ENCODE measurements around the gene FOSL1. TPM values are rescaled to one million over a fixed set of nuclear protein-coding genes. Genes with fewer than 3 reads are reported as not detected.

Gene FOSL1
- total and polyA plus RNA-seq, 4 donors = 0.17 to 0.20 TPM; not detected in 2

- no peak for TF ChIP-seq MAX (IDR thresholded peaks at IDR 0.05)
Measured at GRCh38 chr11:65928667-65929066, 28.5 kb upstream of the FOSL1 start (continued).

- Histone ChIP-seq H3K4me3 (ENCODE audit: low read depth in 1 of 3, low read length in 3 of 3) (no peak overlapping the region), H3K4me1 (ENCODE audit: control insufficient read depth in 4 of 4, insufficient read depth in 4 of 4, low read length in 3 of 4) (peaks cover 0 to 3% (median 1%) of the 10 kb centered on the region in 4 donors), H3K9me3 (ENCODE audit: control insufficient read depth in 4 of 4, low read length in 3 of 4) (no peaks in the 10 kb centered on the region), H3K36me3 (ENCODE audit: control insufficient read depth in 4 of 4, insufficient read depth in 3 of 4, low read depth in 1 of 4, low read length in 3 of 4) (peaks cover 0 to 4% (median under 1%) of the 10 kb centered on the region in 4 donors), H3K27me3 (ENCODE audit: control insufficient read depth in 4 of 4, insufficient read depth in 4 of 4, low read length in 3 of 4) (no peaks in the 10 kb centered on the region), H3K27ac (ENCODE audit: low read depth in 1 of 2, low read length in 2 of 2) (peak overlapping the region; percentile 6 to 36), H3K9ac (ENCODE audit: low read depth in 1 of 2, low read length in 2 of 2) (no peak overlapping the region)
- DNase-seq (ENCODE audit: low spot score) = peak; percentile 51
- WGBS = 37% methylated on average over 9 of the region's 9 CpGs
- TF ChIP-seq RAD21 (IDR thresholded peaks at IDR 0.05) (no peak), SP1 (IDR thresholded peaks at IDR 0.05) (no peak), EGR1 (IDR thresholded peaks at IDR 0.05; ENCODE audit: low read depth in 2 of 2) (no peak), YY1 (IDR thresholded peaks at IDR 0.05) (no peak)
- TF ChIP-seq, protein P1, sequence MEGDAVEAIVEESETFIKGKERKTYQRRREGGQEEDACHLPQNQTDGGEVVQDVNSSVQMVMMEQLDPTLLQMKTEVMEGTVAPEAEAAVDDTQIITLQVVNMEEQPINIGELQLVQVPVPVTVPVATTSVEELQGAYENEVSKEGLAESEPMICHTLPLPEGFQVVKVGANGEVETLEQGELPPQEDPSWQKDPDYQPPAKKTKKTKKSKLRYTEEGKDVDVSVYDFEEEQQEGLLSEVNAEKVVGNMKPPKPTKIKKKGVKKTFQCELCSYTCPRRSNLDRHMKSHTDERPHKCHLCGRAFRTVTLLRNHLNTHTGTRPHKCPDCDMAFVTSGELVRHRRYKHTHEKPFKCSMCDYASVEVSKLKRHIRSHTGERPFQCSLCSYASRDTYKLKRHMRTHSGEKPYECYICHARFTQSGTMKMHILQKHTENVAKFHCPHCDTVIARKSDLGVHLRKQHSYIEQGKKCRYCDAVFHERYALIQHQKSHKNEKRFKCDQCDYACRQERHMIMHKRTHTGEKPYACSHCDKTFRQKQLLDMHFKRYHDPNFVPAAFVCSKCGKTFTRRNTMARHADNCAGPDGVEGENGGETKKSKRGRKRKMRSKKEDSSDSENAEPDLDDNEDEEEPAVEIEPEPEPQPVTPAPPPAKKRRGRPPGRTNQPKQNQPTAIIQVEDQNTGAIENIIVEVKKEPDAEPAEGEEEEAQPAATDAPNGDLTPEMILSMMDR (IDR thresholded peaks at IDR 0.05; ENCODE audit: low read depth, low read length, missing input control) = no peak
Measured at GRCh38 chr11:65927904-65928397, 27.8 kb upstream of the FOSL1 start.

DNA sequence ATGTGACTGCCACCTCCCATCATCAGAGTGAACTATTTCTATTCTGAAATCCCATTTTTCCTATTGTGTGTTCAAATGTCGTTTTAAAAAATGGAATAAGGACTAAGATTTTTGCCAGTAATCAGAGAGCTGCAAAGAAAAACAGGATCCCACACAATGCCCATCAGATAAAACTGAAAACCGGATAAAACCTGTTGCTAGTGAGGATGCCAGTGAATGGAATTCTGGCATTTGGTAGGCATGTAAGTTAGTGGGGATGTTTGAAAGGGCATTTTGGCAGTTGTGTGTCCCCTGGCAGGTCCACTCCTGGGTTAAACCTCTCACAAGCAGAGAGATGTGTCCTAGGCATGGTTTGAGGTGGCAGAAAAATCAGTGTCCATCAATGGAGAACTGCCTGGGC, 25.2 kb upstream of the FOSL1 start:
- H3K4me3 ChIP-seq (ENCODE audit: low read depth in 1 of 3, low read length in 3 of 3) = no peak overlapping the region
- peaks cover 0 to 9% (median 4%) of the 10 kb centered on the region in 4 donors for H3K36me3 ChIP-seq (ENCODE audit: control insufficient read depth in 4 of 4, insufficient read depth in 3 of 4, low read depth in 1 of 4, low read length in 3 of 4)
- no peak overlapping the region for H3K27ac ChIP-seq (ENCODE audit: low read depth in 1 of 2, low read length in 2 of 2)
- peaks cover 3 to 8% (median 4%) of the 10 kb centered on the region in 4 donors for H3K4me1 ChIP-seq (ENCODE audit: control insufficient read depth in 4 of 4, insufficient read depth in 4 of 4, low read length in 3 of 4)
- H3K9me3 ChIP-seq (ENCODE audit: control insufficient read depth in 4 of 4, low read length in 3 of 4) = no peaks in the 10 kb centered on the region
- no peak for DNase-seq (ENCODE audit: low spot score)
- H3K9ac ChIP-seq (ENCODE audit: low read depth in 1 of 2, low read length in 2 of 2) = no peak overlapping the region
- no peaks in the 10 kb centered on the region for H3K27me3 ChIP-seq (ENCODE audit: control insufficient read depth in 4 of 4, insufficient read depth in 4 of 4, low read length in 3 of 4)
- 60% methylated on average over 2 of the region's 2 CpGs for WGBS
- no peak for TF ChIP-seq GABPA (IDR thresholded peaks at IDR 0.05 in 1 of 2, conservative IDR thresholded peaks at IDR 0.05 in 1 of 2)

GRCh38 chr11:65922565-65922964, 22.4 kb upstream of the FOSL1 start:
- TF ChIP-seq SP1 (IDR thresholded peaks at IDR 0.05) (no peak), HNF4G (IDR thresholded peaks at IDR 0.05) (no peak), ATF3 (IDR thresholded peaks at IDR 0.05) (no peak), GABPA (IDR thresholded peaks at IDR 0.05 in 1 of 2, conservative IDR thresholded peaks at IDR 0.05 in 1 of 2) (no peak), HNF4A (conservative IDR thresholded peaks at IDR 0.05) (no peak), JUND (IDR thresholded peaks at IDR 0.05) (no peak), MAX (IDR thresholded peaks at IDR 0.05) (no peak), YY1 (IDR thresholded peaks at IDR 0.05) (no peak), RXRA (IDR thresholded peaks at IDR 0.05) (no peak), EGR1 (IDR thresholded peaks at IDR 0.05; ENCODE audit: low read depth in 2 of 2) (no peak), TAF1 (conservative IDR thresholded peaks at IDR 0.05) (no peak), FOXA2 (IDR thresholded peaks at IDR 0.05) (no peak)
- TF ChIP-seq, protein P2, sequence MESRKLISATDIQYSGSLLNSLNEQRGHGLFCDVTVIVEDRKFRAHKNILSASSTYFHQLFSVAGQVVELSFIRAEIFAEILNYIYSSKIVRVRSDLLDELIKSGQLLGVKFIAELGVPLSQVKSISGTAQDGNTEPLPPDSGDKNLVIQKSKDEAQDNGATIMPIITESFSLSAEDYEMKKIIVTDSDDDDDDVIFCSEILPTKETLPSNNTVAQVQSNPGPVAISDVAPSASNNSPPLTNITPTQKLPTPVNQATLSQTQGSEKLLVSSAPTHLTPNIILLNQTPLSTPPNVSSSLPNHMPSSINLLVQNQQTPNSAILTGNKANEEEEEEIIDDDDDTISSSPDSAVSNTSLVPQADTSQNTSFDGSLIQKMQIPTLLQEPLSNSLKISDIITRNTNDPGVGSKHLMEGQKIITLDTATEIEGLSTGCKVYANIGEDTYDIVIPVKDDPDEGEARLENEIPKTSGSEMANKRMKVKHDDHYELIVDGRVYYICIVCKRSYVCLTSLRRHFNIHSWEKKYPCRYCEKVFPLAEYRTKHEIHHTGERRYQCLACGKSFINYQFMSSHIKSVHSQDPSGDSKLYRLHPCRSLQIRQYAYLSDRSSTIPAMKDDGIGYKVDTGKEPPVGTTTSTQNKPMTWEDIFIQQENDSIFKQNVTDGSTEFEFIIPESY (IDR thresholded peaks at IDR 0.05) = no peak
- TF ChIP-seq, protein P1 (IDR thresholded peaks at IDR 0.05; ENCODE audit: low read depth, low read length, missing input control) = no peak
- Histone ChIP-seq H3K4me3 (ENCODE audit: low read depth in 1 of 3, low read length in 3 of 3) (no peak overlapping the region), H3K9me3 (ENCODE audit: control insufficient read depth in 4 of 4, low read length in 3 of 4) (no peaks in the 10 kb centered on the region), H3K27me3 (ENCODE audit: control insufficient read depth in 4 of 4, insufficient read depth in 4 of 4, low read length in 3 of 4) (no peaks in the 10 kb centered on the region), H3K4me1 (ENCODE audit: control insufficient read depth in 4 of 4, insufficient read depth in 4 of 4, low read length in 3 of 4) (peaks cover 7 to 21% (median 16%) of the 10 kb centered on the region in 4 donors), H3K9ac (ENCODE audit: low read depth in 1 of 2, low read length in 2 of 2) (no peak overlapping the region), H3K36me3 (ENCODE audit: control insufficient read depth in 4 of 4, insufficient read depth in 3 of 4, low read depth in 1 of 4, low read length in 3 of 4) (peaks cover 0 to 9% (median 4%) of the 10 kb centered on the region in 4 donors), H3K27ac (ENCODE audit: low read depth in 1 of 2, low read length in 2 of 2) (no peak overlapping the region)
- 83% methylated on average over 3 of the region's 3 CpGs for WGBS
- no peak for DNase-seq (ENCODE audit: low spot score)

All from liver (tissue), 9 donors.